SK-N-SH (cell line): ENCODE measurements around the gene LGR4. TPM values are rescaled to one million over a fixed set of nuclear protein-coding genes. Genes with fewer than 3 reads are reported as not detected.

Source experiments
- CTCF ChIA-PET: fragments of 300-600, 350-600 bp; formaldehyde crosslinking; extraction: SDS; loops from one replicate; lab custom pipeline; 2021; lab: Yijun Ruan, JAX
- POLR2A ChIA-PET: fragments of 350-600 bp; sonication (Branson Sonifier 250); formaldehyde crosslinking; extraction: SDS; loops from one replicate; lab custom pipeline; 2020; ENCODE audit warnings: antibody characterized with exemption, inconsistent platforms; lab: Yijun Ruan, JAX
- DNase-seq: peaks from one replicate; pipeline ENCODE4 v3.0.0; 2012
- H2AFZ ChIP-seq: fragments of 200-600 bp; sonication (generic); 2 replicates; pipeline ENCODE4 v1.8.1; 2016; ENCODE audit warnings: antibody characterized with exemption, mild to moderate bottlenecking, low read depth
- H3F3A ChIP-seq: fragments of 200-600 bp; sonication (generic); replicated peaks from 2 replicates; pipeline ENCODE3; 2016; ENCODE audit warnings: antibody characterized with exemption, mild to moderate bottlenecking; ENCODE audit not compliant: insufficient read depth
- H3K27ac ChIP-seq, 2 experiments: fragments of 200-500 bp in 1 of 2; fragments of 200-600 bp in 1 of 2; sonication (Bioruptor generic) in 1 of 2; sonication (generic), shearing (Covaris generic) in 1 of 2; 2 replicates each; pipeline versions ENCODE4 v1.5.1 to v1.6.1; 2014 to 2016; ENCODE audit warnings: low read depth in 2 of 2, inconsistent platforms in 1 of 2, low read length in 1 of 2, mild to moderate bottlenecking in 1 of 2, mixed read lengths in 1 of 2
- H3K27me3 ChIP-seq: fragments of 200-600 bp; sonication (generic), shearing (Covaris generic); 2 replicates; pipeline ENCODE4 v1.6.1; 2016; ENCODE audit warnings: mixed run types; ENCODE audit not compliant: insufficient read depth
- H3K36me3 ChIP-seq, 2 experiments: fragments of 200-500 bp in 1 of 2; fragments of 200-600 bp in 1 of 2; sonication (Bioruptor generic) in 1 of 2; sonication (generic) in 1 of 2; replicated peaks in 1 of 2; 2 replicates each; pipeline versions ENCODE3 to v1.5.1; 2014 to 2016; ENCODE audit warnings: low read length in 1 of 2, mild to moderate bottlenecking in 1 of 2; ENCODE audit not compliant: insufficient read depth in 2 of 2, control insufficient read depth in 1 of 2
- H3K4me1 ChIP-seq, 2 experiments: fragments of 200-500 bp in 1 of 2; fragments of 200-600 bp in 1 of 2; sonication (Bioruptor generic) in 1 of 2; sonication (generic), shearing (Covaris generic) in 1 of 2; 2 replicates each; pipeline versions ENCODE4 v1.5.1 to v1.6.1; 2014 to 2016; ENCODE audit warnings: low read depth in 1 of 2, low read length in 1 of 2, mixed run types in 1 of 2; ENCODE audit not compliant: insufficient read depth in 2 of 2, control insufficient read depth in 1 of 2
- H3K4me2 ChIP-seq: fragments of 200-600 bp; sonication (generic), shearing (Covaris generic); 2 replicates; pipeline ENCODE4 v1.6.1; 2017; ENCODE audit warnings: mixed run types
- H3K4me3 ChIP-seq, 2 experiments: fragments of 200-500 bp in 1 of 2; fragments of 200-600 bp in 1 of 2; sonication (Bioruptor generic) in 1 of 2; sonication (generic), shearing (Covaris generic) in 1 of 2; 2 replicates each; pipeline versions ENCODE4 v1.5.1 to v1.8.1; 2014 to 2016; ENCODE audit warnings: low read depth in 2 of 2, inconsistent platforms in 1 of 2, low read length in 1 of 2, mild to moderate bottlenecking in 1 of 2, mixed read lengths in 1 of 2, moderate library complexity in 1 of 2
- H3K79me2 ChIP-seq: fragments of 200-600 bp; sonication (generic); 2 replicates; pipeline ENCODE4 v1.8.1; 2017; ENCODE audit warnings: mild to moderate bottlenecking; ENCODE audit not compliant: insufficient read depth
- H3K9ac ChIP-seq: fragments of 200-600 bp; sonication (generic); 2 replicates; pipeline ENCODE4 v1.6.1; 2017; ENCODE audit warnings: mixed run types
- H3K9me2 ChIP-seq: fragments of 200-600 bp; sonication (generic); 2 replicates; pipeline ENCODE4 v1.6.1; 2017; ENCODE audit warnings: mixed run types
- H3K9me3 ChIP-seq: fragments of 200-600 bp; sonication (generic); 2 replicates; pipeline ENCODE4 v1.6.1; 2017; ENCODE audit warnings: mixed run types, mild to moderate bottlenecking, moderate library complexity
- H4K20me1 ChIP-seq: fragments of 200-600 bp; sonication (generic); 2 replicates; pipeline ENCODE4 v1.6.1; 2017; ENCODE audit warnings: mild to moderate bottlenecking, mixed run types; ENCODE audit not compliant: insufficient read depth
- CHD2 ChIP-seq: fragments of 150-350 bp; IDR thresholded peaks from 2 replicates; pipeline ENCODE4 v1.6.1; 2018; ENCODE audit warnings: low read length; ENCODE audit not compliant: partially characterized antibody
- FOXJ3 ChIP-seq: sonication (generic); formaldehyde crosslinking; IDR thresholded peaks from 2 replicates; pipeline ENCODE4 v1.5.1; 2020; ENCODE audit warnings: mild to moderate bottlenecking, missing genetic modification reagents
- FOXM1 ChIP-seq: IDR thresholded peaks from 2 replicates; pipeline ENCODE4 v1.4.0; 2012; ENCODE audit warnings: low read depth, mild to moderate bottlenecking
- JUND ChIP-seq: IDR thresholded peaks from 2 replicates; pipeline ENCODE4 v1.4.0; 2012
- MEF2A ChIP-seq: IDR thresholded peaks from 2 replicates; pipeline ENCODE4 v1.4.0; 2012; ENCODE audit warnings: low read depth, borderline replicate concordance
- NRF1 ChIP-seq: IDR thresholded peaks from 2 replicates; pipeline ENCODE4 v1.6.1; 2012; ENCODE audit warnings: low read depth, mild to moderate bottlenecking, low read length
- RXRA ChIP-seq: IDR thresholded peaks from 2 replicates; pipeline ENCODE4 v1.4.0; 2012; ENCODE audit warnings: low read depth, mild to moderate bottlenecking, borderline replicate concordance
- SMC3 ChIP-seq: IDR thresholded peaks from 2 replicates; pipeline ENCODE4 v1.6.1; 2012; ENCODE audit warnings: low read depth, low read length, improper control_type of control experiment
- TCF12 ChIP-seq: IDR thresholded peaks from 2 replicates; pipeline ENCODE4 v1.4.0; 2012
- WGBS: methylation state at CpG from one replicate; pipeline ENCODE4 v1.1.6; 2017; ENCODE audit warnings: low lambda C conversion rate; 5-methylcytosine and 5-hydroxymethylcytosine counted together
- polyA plus RNA-seq, 3 experiments: library from polyadenylated mRNA; depleted of rRNA; stranded (reverse); fragments of >200 nt; gene quantifications; 2 replicates each; pipeline ENCODE4 v1.2.3, GENCODE V29; 2012
- TF ChIP-seq, protein P1 (sequence below): fragments of 150-350 bp; IDR thresholded peaks from 2 replicates; pipeline ENCODE4 v1.6.1; 2017; ENCODE audit warnings: antibody characterized with exemption, low read length, low read depth, borderline replicate concordance
- TF ChIP-seq, protein P2 (sequence below): IDR thresholded peaks from 2 replicates; pipeline ENCODE4 v1.4.0; 2012; ENCODE audit warnings: low read depth, borderline replicate concordance
- TF ChIP-seq, protein P3 (sequence below): fragments of 150-350 bp; IDR thresholded peaks from 2 replicates; pipeline ENCODE4 v1.6.1; 2016; ENCODE audit warnings: mild to moderate bottlenecking, low read depth, low read length
- TF ChIP-seq, protein P4 (sequence below): IDR thresholded peaks from 2 replicates; pipeline ENCODE4 v1.6.1; 2012; ENCODE audit warnings: mild to moderate bottlenecking, low read depth, low read length, moderate library complexity

LGR4 gene
- polyA plus RNA-seq, 1 of the 3 experiments (the other 2 are of a cell fraction): 2.6 TPM

DNA sequence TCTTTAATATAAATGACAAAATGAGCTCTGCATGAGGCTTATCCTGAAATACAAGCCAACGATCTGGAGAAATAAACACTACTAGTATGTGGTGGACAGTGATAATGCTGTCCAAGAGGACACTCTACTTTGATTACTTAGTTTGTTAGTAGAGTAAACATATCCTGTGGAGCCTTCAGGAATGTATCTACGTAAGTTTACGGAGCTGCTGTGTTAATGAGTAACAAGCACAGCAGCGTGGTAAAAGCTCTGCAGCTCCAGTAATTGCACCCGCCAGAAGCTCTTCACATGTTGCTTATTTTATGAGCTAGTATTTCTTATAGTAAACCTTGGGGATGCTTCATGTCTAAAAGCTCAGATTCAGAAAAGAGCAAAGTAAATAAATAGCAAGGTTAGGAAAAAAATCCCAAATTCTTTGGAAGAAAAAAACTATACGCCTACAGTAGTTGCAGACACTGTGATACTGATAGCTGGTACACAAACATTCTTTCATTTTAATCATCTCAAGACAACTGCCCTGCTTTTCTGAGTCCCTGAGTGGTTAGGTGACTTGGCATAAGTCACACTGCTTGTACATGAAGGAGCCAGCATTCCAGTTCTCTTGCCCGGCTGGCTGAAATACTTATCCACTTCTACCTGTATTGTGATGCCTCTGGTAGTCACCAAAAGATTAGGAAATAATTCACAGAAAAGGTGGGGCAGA lies 76.9 kb downstream of the LGR4 start:
- no peak overlapping the region for H3K9ac ChIP-seq
- TF ChIP-seq SMC3: no peak
- no peak for TF ChIP-seq RXRA
- TF ChIP-seq, protein P1, sequence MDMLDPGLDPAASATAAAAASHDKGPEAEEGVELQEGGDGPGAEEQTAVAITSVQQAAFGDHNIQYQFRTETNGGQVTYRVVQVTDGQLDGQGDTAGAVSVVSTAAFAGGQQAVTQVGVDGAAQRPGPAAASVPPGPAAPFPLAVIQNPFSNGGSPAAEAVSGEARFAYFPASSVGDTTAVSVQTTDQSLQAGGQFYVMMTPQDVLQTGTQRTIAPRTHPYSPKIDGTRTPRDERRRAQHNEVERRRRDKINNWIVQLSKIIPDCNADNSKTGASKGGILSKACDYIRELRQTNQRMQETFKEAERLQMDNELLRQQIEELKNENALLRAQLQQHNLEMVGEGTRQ: no peak
- TF ChIP-seq, protein P2, sequence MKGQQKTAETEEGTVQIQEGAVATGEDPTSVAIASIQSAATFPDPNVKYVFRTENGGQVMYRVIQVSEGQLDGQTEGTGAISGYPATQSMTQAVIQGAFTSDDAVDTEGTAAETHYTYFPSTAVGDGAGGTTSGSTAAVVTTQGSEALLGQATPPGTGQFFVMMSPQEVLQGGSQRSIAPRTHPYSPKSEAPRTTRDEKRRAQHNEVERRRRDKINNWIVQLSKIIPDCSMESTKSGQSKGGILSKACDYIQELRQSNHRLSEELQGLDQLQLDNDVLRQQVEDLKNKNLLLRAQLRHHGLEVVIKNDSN: no peak
- no peak for TF ChIP-seq MEF2A
- ChIA-PET POLR2A (no interaction called here), CTCF (interaction anchor here (1.3 to 1.4 kb wide), 2 partner anchors 9 kb away, joined by 3 read pairs; no protein-coding TSS in a partner anchor)
- no peak overlapping the region for H3K27ac ChIP-seq
- DNase-seq: no peak
- 78% methylated on average over 7 of the region's 7 CpGs for WGBS
- no peaks in the 10 kb centered on the region for H3K27me3 ChIP-seq
- no peak overlapping the region for H2AFZ ChIP-seq
- H3K9me2 ChIP-seq: no peaks in the 10 kb centered on the region
- H3K36me3 ChIP-seq: no peaks in the 10 kb centered on the region
- no peaks in the 10 kb centered on the region for H3K79me2 ChIP-seq
- H3K9me3 ChIP-seq: no peaks in the 10 kb centered on the region
- H3K4me2 ChIP-seq: no peak overlapping the region
- peaks cover 2% of the 10 kb centered on the region; the same call in 1 of the 2 replicates for H4K20me1 ChIP-seq
- peaks cover 16% of the 10 kb centered on the region for H3F3A ChIP-seq
- no peak overlapping the region for H3K4me3 ChIP-seq
- peaks cover 2 to 45% of the 10 kb centered on the region in 2 experiments for H3K4me1 ChIP-seq

DNA sequence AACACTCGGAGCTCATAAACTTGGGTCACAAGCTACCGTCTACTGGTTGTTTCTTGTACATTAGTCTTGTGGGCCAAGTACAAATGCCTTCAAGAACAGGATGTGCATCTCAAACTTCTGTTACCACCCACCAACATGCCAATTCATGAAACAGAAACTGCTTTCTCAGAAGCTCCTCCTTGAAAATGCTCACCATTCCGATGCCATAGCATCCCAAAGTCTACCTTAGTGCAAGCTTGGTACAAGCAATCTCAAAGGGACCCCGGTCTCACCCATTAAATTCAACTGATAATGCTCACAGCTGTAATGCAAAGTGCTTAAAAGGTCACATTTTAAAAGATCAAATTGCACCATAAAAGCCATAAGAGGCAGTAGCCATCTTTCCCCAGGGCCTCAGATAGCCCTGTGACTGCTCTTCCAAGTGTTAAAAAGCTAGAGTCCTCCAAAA lies 77.8 kb downstream of the LGR4 start:
- Histone ChIP-seq H3K79me2 (no peaks in the 10 kb centered on the region), H4K20me1 (peaks cover 2% of the 10 kb centered on the region; the same call in 1 of the 2 replicates), H3K4me1 (peaks cover 2 to 45% of the 10 kb centered on the region in 2 experiments), H3K27me3 (no peaks in the 10 kb centered on the region), H2AFZ (no peak overlapping the region), H3K9ac (no peak overlapping the region), H3K9me2 (no peaks in the 10 kb centered on the region), H3K4me3 (no peak overlapping the region), H3F3A (peaks cover 16% of the 10 kb centered on the region), H3K4me2 (no peak overlapping the region), H3K27ac (no peak overlapping the region), H3K9me3 (no peaks in the 10 kb centered on the region)
- CTCF ChIA-PET: interaction anchor here (1.4 kb wide), 1 partner anchor 91 kb away, joined by 3 read pairs; no protein-coding TSS in a partner anchor
- 84% methylated on average over 4 of the region's 4 CpGs for WGBS
- POLR2A ChIA-PET: no interaction called here
- DNase-seq: no peak
- no peak for TF ChIP-seq JUND
- TF ChIP-seq, protein P1: no peak
- no peak for TF ChIP-seq NRF1
- TF ChIP-seq FOXM1: no peak
- TF ChIP-seq, protein P3, sequence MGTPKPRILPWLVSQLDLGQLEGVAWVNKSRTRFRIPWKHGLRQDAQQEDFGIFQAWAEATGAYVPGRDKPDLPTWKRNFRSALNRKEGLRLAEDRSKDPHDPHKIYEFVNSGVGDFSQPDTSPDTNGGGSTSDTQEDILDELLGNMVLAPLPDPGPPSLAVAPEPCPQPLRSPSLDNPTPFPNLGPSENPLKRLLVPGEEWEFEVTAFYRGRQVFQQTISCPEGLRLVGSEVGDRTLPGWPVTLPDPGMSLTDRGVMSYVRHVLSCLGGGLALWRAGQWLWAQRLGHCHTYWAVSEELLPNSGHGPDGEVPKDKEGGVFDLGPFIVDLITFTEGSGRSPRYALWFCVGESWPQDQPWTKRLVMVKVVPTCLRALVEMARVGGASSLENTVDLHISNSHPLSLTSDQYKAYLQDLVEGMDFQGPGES: no peak
- TF ChIP-seq CHD2: no peak
- TF ChIP-seq TCF12: no peak
- no peak for TF ChIP-seq FOXJ3 (CRISPR knock-in tag)
- TF ChIP-seq, protein P4, sequence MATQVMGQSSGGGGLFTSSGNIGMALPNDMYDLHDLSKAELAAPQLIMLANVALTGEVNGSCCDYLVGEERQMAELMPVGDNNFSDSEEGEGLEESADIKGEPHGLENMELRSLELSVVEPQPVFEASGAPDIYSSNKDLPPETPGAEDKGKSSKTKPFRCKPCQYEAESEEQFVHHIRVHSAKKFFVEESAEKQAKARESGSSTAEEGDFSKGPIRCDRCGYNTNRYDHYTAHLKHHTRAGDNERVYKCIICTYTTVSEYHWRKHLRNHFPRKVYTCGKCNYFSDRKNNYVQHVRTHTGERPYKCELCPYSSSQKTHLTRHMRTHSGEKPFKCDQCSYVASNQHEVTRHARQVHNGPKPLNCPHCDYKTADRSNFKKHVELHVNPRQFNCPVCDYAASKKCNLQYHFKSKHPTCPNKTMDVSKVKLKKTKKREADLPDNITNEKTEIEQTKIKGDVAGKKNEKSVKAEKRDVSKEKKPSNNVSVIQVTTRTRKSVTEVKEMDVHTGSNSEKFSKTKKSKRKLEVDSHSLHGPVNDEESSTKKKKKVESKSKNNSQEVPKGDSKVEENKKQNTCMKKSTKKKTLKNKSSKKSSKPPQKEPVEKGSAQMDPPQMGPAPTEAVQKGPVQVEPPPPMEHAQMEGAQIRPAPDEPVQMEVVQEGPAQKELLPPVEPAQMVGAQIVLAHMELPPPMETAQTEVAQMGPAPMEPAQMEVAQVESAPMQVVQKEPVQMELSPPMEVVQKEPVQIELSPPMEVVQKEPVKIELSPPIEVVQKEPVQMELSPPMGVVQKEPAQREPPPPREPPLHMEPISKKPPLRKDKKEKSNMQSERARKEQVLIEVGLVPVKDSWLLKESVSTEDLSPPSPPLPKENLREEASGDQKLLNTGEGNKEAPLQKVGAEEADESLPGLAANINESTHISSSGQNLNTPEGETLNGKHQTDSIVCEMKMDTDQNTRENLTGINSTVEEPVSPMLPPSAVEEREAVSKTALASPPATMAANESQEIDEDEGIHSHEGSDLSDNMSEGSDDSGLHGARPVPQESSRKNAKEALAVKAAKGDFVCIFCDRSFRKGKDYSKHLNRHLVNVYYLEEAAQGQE: no peak
- TF ChIP-seq, all 33 proteins: peak for 0
- H3K36me3 ChIP-seq: no peaks in the 10 kb centered on the region
